ENCODE measurements around the gene GPC4. TPM values are rescaled to one million over a fixed set of nuclear protein-coding genes. Genes with fewer than 3 reads are reported as not detected.

GPC4 gene
- total and polyA plus RNA-seq, 2 donors (not counting 3 experiments of a cell fraction or from before 2014, with no cell fraction given): 0.20 TPM; not detected in 1

- intact Hi-C loops (cut with micrococcal nuclease) (no loop called here), dilution Hi-C loops (cut with MboI; ENCODE audit: extremely low pct_ligation_motif_present, low sequenced_read_pairs) (no loop called here)
- no peak overlapping the region for H3K27ac ChIP-seq (ENCODE audit: insufficient read depth, low read depth, low read length)
- no peak overlapping the region for H3K4me2 ChIP-seq (ENCODE audit: insufficient read depth, low read length)
- no peak overlapping the region for H3K9ac ChIP-seq (replicated peaks; ENCODE audit: extremely low read depth, insufficient read depth, low read length)
- no peaks in the 10 kb centered on the region for H3K79me2 ChIP-seq (ENCODE audit: control insufficient read depth, insufficient read depth, low read length)
- no peaks in the 10 kb centered on the region for H3K9me3 ChIP-seq (replicated peaks; ENCODE audit: control insufficient read depth, insufficient read depth, low read length)
- no peak for DNase-seq (ENCODE audit: low read depth, low spot score)
- POLR2A ChIA-PET: no interaction called here
- no peaks in the 10 kb centered on the region for H3K27me3 ChIP-seq (ENCODE audit: control insufficient read depth in 2 of 2, insufficient read depth in 2 of 2, low read length in 2 of 2)
- H2AFZ ChIP-seq (ENCODE audit: low read depth, low read length): no peak overlapping the region
- FAIRE-seq: no peak
- no peaks in the 10 kb centered on the region for H4K20me1 ChIP-seq (replicated peaks; ENCODE audit: control insufficient read depth, extremely low read depth, insufficient read depth, low read length)
- no peaks in the 10 kb centered on the region for H3K36me3 ChIP-seq (ENCODE audit: control insufficient read depth in 2 of 2, extremely low read depth in 1 of 2, insufficient read depth in 2 of 2, low read length in 2 of 2)
- no TSS peak for BruUV-seq (replicated peaks)
- H3K4me1 ChIP-seq (ENCODE audit: control insufficient read depth, extremely low read depth, insufficient read depth, low read length): no peaks in the 10 kb centered on the region
- no peak overlapping the region for H3K4me3 ChIP-seq (replicated peaks in 1 of 3; ENCODE audit: insufficient read depth in 1 of 3, low read depth in 1 of 3, low read length in 3 of 3)
- TF ChIP-seq EZH2 (IDR thresholded peaks at IDR 0.05; ENCODE audit: borderline replicate concordance, low read depth, low read length, severe bottlenecking) (no peak), FOS (IDR thresholded peaks at IDR 0.05; ENCODE audit: borderline replicate concordance, insufficient read depth, low read length) (no peak), POLR2A (IDR thresholded peaks at IDR 0.05; ENCODE audit: low read depth, low read length) (no peak), CTCF (IDR thresholded peaks at IDR 0.05; ENCODE audit: extremely low read depth in 1 of 2, insufficient read depth in 1 of 2, low read depth in 1 of 2, low read length in 2 of 2) (no peak), POLR2AphosphoS5 (IDR thresholded peaks at IDR 0.05; ENCODE audit: insufficient read depth, low read depth, low read length) (no peak), MYC (IDR thresholded peaks at IDR 0.05; ENCODE audit: low read depth, low read length) (no peak), MAX (IDR thresholded peaks at IDR 0.05; ENCODE audit: insufficient read depth, insufficient read length) (no peak), JUN (IDR thresholded peaks at IDR 0.05; ENCODE audit: borderline replicate concordance, insufficient read depth, insufficient read length, low read depth) (no peak), GATA2 (IDR thresholded peaks at IDR 0.05; ENCODE audit: insufficient read depth, insufficient read length, low read depth, low read length) (no peak)
- H3K9me1 ChIP-seq (replicated peaks; ENCODE audit: control insufficient read depth, extremely low read depth, insufficient read depth, low read length): no peaks in the 10 kb centered on the region
- CTCF ChIA-PET: no interaction called here
Measured at GRCh38 chrX:133321451-133321850, 93.8 kb downstream of the GPC4 start.

Data from endothelial cell of umbilical vein (primary cell).